ENCODE data around the gene ANKRD10. TPM values are rescaled to one million over a fixed set of nuclear protein-coding genes. Genes with fewer than 3 reads are reported as not detected.

The ANKRD10 gene
- total and polyA plus RNA-seq, 11 donors, result 37.7 to 81.3 (median 47.6) TPM

DNA sequence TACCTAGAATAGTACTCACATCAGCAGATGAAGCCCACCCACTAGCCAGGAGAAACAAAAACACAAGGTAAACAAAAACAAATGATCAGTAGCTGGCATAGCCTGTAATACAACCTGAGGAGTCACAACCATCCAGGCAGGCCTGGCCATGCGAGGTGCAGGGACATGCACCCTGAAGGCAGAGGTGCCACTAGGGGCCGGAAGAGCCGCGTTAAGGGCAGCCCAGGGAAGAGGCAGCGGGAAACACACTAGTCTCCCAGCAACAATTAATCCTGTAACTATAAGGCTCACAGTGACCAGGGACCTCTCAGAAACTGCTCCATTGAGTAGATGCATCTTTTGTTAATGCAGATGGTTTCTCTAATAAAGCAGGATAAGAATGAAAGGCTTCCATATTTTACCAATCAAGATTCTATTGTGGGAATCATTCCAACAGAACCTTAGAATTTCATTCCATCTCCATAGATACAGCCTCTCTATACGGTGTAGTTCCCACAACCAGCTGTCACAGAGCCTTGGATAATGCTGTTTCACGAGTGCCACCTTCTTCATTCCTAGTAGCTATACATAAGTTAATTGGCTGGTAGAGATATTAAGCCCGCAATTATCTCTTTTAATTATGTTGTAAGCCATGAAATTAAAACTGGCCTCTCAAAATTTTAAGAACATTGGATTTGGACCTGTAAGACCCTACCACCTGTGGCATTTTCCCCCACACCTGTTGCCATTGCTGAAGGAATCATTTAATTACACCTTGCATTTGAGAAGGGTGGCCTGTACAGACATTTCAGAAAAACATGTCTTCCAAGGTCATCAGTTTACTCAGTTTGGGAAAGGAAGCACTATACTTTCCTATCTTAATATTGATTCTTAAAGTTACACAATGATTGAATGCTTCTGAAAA is 28.7 kb downstream of the ANKRD10 start:
- H3K4me3 ChIP-seq, result no peak overlapping the region
- no peak overlapping the region for H3K27ac ChIP-seq
- H3K27me3 ChIP-seq, result no peaks in the 10 kb centered on the region
- H3K36me3 ChIP-seq, result peaks cover 0 to 21% (median 6%) of the 10 kb centered on the region in 9 donors
- DNase-seq (no peak), ATAC-seq (peak in 2 of 4 donors; percentile 23 to 38)
- TF ChIP-seq CTCF (IDR thresholded peaks at IDR 0.05) (no peak), POLR2A (IDR thresholded peaks at IDR 0.05) (no peak)
- intact Hi-C loops (cut with DNase I), result no loop called here
- WGBS, 4 donors, result 59 to 64% (median 62%) methylated on average over 8 of the region's 8 CpGs
- H3K9me3 ChIP-seq, result no peaks in the 10 kb centered on the region
- H3K4me1 ChIP-seq, result peaks cover 0 to 22% (median 4%) of the 10 kb centered on the region in 12 donors

DNA sequence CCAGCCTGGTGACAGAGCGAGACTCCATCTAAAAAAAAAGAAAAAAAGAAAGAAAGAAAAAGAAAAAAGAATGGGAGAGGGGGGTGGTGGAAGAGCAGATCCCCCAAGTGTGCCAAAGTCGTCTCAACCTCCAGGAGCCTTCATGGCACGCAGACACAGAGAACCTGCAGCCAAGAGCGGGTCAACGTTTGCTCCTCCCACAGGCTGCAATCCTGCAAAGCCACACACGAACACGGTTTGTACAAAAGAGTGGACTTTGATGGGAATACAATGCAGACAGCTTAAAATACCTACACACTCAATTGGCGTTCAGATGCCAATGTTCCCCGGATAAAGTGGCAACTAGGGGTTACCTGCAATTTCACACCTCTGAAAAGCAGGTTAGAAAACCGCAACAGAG is 29.4 kb downstream of the ANKRD10 start:
- no peak overlapping the region for H3K27ac ChIP-seq
- TF ChIP-seq POLR2A (IDR thresholded peaks at IDR 0.05), result no peak
- DNase-seq (no peak), ATAC-seq (no peak)
- peaks cover 0 to 21% (median 6%) of the 10 kb centered on the region in 9 donors for H3K36me3 ChIP-seq
- H3K4me1 ChIP-seq, result peaks cover 0 to 22% (median 4%) of the 10 kb centered on the region in 12 donors
- 81 to 92% (median 85%) methylated on average over 10 of the region's 10 CpGs for WGBS, 4 donors
- H3K9me3 ChIP-seq, result no peaks in the 10 kb centered on the region
- H3K27me3 ChIP-seq, result no peaks in the 10 kb centered on the region
- no peak overlapping the region for H3K4me3 ChIP-seq
- intact Hi-C loops (cut with DNase I), result no loop called here

GRCh38 chr13:110884517-110884916 is 30.4 kb downstream of the ANKRD10 start:
- Histone ChIP-seq H3K4me1 (peaks cover 0 to 22% (median 4%) of the 10 kb centered on the region in 12 donors), H3K27me3 (no peaks in the 10 kb centered on the region), H3K9me3 (no peaks in the 10 kb centered on the region), H3K27ac (no peak overlapping the region), H3K4me3 (no peak overlapping the region), H3K36me3 (peaks cover 0 to 28% (median 8%) of the 10 kb centered on the region in 9 donors)
- DNase-seq (no peak), ATAC-seq (no peak)
- WGBS, 4 donors, result 81 to 89% (median 84%) methylated on average over 3 of the region's 3 CpGs
- intact Hi-C loops (cut with DNase I), result no loop called here
- TF ChIP-seq CTCF (IDR thresholded peaks at IDR 0.05) (no peak), POLR2A (IDR thresholded peaks at IDR 0.05) (no peak)

DNA sequence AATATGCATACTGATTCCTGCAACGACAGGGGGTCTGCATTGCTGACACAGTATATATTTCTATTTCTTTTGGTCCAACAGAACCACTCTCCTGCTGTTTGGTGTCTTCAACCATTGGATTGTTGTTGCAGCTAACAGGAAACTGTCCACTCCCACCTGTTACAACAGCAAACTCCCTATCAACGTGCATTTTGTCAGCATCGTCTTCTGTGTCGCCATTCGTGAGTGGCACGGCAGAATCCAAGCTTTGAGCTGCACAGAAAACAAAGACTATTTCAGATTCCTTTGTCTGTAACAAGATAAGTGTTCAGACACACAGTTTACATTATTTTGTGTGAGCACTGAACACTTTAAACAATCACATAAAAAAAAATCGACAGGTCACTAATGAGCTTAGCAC is 31.3 kb downstream of the ANKRD10 start:
- Histone ChIP-seq H3K4me1 (peaks cover 0 to 20% (median 4%) of the 10 kb centered on the region in 12 donors), H3K27ac (no peak overlapping the region), H3K27me3 (no peaks in the 10 kb centered on the region), H3K36me3 (peaks cover 0 to 38% (median 12%) of the 10 kb centered on the region in 9 donors), H3K4me3 (no peak overlapping the region), H3K9me3 (no peaks in the 10 kb centered on the region)
- DNase-seq, result no peak
- ATAC-seq, result no peak
- WGBS, 4 donors, result 75 to 83% (median 79%) methylated on average over 7 of the region's 7 CpGs
- intact Hi-C loops (cut with DNase I), result no loop called here
- TF ChIP-seq POLR2A (IDR thresholded peaks at IDR 0.05), result no peak
- no peak for TF ChIP-seq CTCF (IDR thresholded peaks at IDR 0.05)

Data from heart left ventricle (tissue), 16 donors.